HFF-Myc (cell line): ENCODE measurements around the gene DOC2B.
"Not testable (repeated sequence)": the region's sequence is repeated elsewhere in the genome, so short reads cannot be mapped to it uniquely, and the experiment has no call there.

ENCODE experiments used
- DNase-seq: peaks from one replicate; pipeline ENCODE4 v3.0.0-alpha.2; 2011; ENCODE audit warnings: low read depth; ENCODE audit errors: extremely low read depth
- H3K4me3 ChIP-seq: replicated peaks from 2 replicates; pipeline ENCODE4 v1.5.1; 2011; ENCODE audit warnings: low read depth, mild to moderate bottlenecking, control low read depth, low read length
- CTCF ChIP-seq: IDR thresholded peaks from 2 replicates; pipeline ENCODE4 v1.5.1; 2012; ENCODE audit warnings: mild to moderate bottlenecking, low read depth, low read length, control low read depth; ENCODE audit errors: missing control alignments

DOC2B gene

GRCh38 chr17:210402-210801 is 29.0 kb upstream of the DOC2B start:
- DNase-seq, result no peak
- no peak for TF ChIP-seq CTCF
- H3K4me3 ChIP-seq, result no peak overlapping the region

DNA sequence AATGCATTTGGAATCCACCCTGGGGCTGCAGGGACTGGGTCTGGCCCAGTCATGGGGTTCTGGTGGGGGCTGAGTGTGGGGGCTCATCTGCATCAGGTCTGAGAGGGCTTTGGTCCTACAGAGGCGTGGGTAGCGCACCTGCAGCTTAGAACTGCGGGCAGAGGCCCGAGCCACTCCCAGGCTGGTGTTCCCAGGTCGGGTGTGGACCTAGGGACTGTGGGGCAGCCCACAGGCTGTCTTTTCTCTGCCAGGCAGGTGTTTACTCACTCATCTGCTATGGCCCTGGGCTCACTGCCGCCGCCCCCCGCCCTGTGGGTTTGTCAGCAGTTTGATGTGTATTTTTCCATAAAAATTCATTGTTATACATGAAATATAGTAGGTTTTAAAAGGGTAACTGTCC is 27.0 kb upstream of the DOC2B start:
- no peak overlapping the region for H3K4me3 ChIP-seq
- TF ChIP-seq CTCF, result no peak
- DNase-seq, result no peak

DNA sequence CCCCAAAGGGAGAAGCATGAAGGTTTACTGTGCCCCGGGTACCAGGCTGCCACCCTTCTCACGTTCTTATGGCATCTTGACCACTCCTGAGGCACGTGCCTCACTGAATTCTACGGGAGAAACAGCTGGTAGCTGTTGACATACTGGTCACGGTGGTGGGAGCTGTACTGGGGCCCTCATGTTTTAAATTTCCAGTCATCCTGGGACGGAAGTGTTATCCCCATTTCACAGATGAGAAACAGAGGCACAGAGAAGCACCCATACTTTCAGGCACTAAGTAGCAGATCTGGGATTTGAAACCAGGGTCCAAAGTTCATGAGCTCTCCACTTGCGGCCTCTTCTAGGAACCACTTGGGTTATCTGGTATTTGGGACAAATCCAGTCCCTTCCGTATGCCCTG is 26.3 kb upstream of the DOC2B start:
- no peak overlapping the region for H3K4me3 ChIP-seq
- no peak for TF ChIP-seq CTCF
- DNase-seq, result no peak

DNA sequence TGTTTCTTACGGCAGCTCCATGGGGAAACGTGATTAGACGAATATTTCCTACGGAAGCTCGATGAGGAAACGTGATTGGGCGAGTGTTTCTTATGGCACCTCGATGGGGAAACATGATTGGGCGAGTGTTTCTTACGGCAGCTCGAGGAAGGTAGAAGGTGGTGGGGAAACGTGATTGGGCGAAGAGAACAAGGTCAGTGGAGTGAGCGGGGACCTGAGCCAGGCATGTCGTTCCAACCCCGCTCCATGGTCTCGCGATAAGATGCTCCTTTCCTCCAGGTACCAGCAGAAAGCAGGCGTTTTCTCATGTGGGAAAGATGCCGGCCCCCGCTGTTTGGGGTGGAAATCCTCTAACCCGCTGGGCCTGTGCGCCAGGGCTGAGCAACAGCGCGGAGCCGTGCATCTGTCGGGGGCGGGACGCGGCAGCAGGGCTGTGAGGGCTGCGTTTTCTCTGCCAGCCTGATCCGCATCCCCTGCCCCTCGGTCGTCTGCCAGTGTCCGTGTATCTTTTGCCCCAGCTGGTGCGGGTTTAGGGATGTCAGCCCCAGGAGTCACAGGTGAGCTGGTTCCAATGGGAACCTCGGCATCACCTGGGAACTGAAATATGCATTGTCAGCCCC is 25.6 kb upstream of the DOC2B start:
- no peak for DNase-seq
- no peak overlapping the region for H3K4me3 ChIP-seq
- TF ChIP-seq CTCF, result no peak

DNA sequence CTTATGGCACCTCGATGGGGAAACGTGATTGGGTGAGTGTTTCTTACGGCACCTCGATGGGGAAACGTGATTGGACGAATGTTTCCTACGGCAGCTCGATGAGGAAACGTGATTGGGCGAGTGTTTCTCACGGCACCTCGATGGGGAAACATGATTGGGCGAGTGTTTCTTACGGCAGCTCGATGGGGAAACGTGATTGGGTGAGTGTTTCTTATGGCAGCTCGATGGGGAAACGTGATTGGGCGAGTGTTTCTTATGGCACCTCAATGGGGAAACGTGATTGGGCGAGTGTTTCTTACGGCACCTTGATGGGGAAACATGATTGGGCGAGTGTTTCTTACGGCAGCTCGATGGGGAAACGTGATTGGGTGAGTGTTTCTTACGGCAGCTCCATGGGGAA is 25.0 kb upstream of the DOC2B start:
- DNase-seq, H3K4me3 ChIP-seq: not testable (repeated sequence)

GRCh38 chr17:205817-206216 is 24.4 kb upstream of the DOC2B start:
- no peak overlapping the region for H3K4me3 ChIP-seq
- no peak for TF ChIP-seq CTCF
- DNase-seq, result no peak

DNA sequence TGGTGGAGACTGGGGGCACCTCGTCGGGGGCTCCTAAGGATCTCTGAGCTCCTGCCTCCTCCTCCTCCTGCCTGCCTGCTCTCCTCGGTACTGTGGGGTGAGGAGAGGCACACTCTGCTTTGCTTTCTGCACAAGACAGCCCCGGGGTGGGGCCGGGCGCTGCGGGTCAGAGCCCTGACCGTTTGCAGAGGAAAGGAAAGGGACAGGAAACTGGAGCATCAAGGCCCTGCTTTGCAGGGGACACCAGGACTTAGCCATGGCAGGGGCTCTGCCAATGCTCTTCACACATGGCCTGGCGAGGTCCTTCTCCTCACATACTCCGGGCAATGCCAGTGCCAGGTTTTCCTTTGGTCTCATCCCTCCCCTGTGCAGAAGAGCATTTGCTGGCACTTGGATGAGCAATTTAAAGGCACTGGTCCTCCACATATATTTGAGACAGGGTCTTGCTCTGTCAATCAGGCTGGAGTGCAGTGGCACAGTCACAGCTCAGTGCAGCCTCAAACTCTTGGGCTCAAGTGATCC is 23.8 kb upstream of the DOC2B start:
- no peak for DNase-seq
- TF ChIP-seq CTCF, result no peak
- no peak overlapping the region for H3K4me3 ChIP-seq
